HepG2 (cell line): Measurements from ENCODE around the gene NUP93. TPM values are rescaled to one million over a fixed set of nuclear protein-coding genes. Genes with fewer than 3 reads are reported as not detected.

Experiments used
- AHDC1 ChIP-seq: sonication (generic); formaldehyde crosslinking; IDR thresholded peaks from 2 replicates; pipeline ENCODE4 v1.5.1; 2020; ENCODE audit warnings: mild to moderate bottlenecking, missing genetic modification reagents, borderline replicate concordance
- ARID5B ChIP-seq: IDR thresholded peaks from 2 replicates; pipeline ENCODE4 v1.4.0; 2020; ENCODE audit warnings: mild to moderate bottlenecking, missing genetic modification reagents
- GATAD2A ChIP-seq: IDR thresholded peaks from 2 replicates; pipeline ENCODE4 v1.6.1; 2016
- MIER2 ChIP-seq: IDR thresholded peaks from 2 replicates; pipeline ENCODE4 v1.6.1; 2016; ENCODE audit warnings: missing biosample characterization, missing genetic modification reagents
- RCOR2 ChIP-seq: IDR thresholded peaks from 2 replicates; pipeline ENCODE4 v1.6.1; 2016; ENCODE audit warnings: missing biosample characterization, missing genetic modification reagents
- TARDBP ChIP-seq: sonication (generic); formaldehyde crosslinking; IDR thresholded peaks from 2 replicates; pipeline ENCODE4 v1.8.0; 2022; ENCODE audit warnings: mild to moderate bottlenecking, missing genetic modification reagents
- ZBTB46 ChIP-seq: sonication (generic); formaldehyde crosslinking; IDR thresholded peaks from 2 replicates; pipeline ENCODE4 v1.4.0; 2020; ENCODE audit warnings: mild to moderate bottlenecking, missing genetic modification reagents, borderline replicate concordance
- ZNF230 ChIP-seq: sonication (generic); formaldehyde crosslinking; IDR thresholded peaks from 2 replicates; pipeline ENCODE4 v1.4.0; 2020; ENCODE audit warnings: mild to moderate bottlenecking, missing genetic modification reagents
- ZNF33B ChIP-seq: sonication (generic); formaldehyde crosslinking; IDR thresholded peaks from 2 replicates; pipeline ENCODE4 v1.5.1; 2020; ENCODE audit warnings: mild to moderate bottlenecking, missing genetic modification reagents
- ZNF432 ChIP-seq: sonication (generic); formaldehyde crosslinking; IDR thresholded peaks from 2 replicates; pipeline ENCODE4 v1.5.0; 2020; ENCODE audit warnings: missing genetic modification reagents, mild to moderate bottlenecking, borderline replicate concordance
- ZNF564 ChIP-seq: sonication (generic); formaldehyde crosslinking; IDR thresholded peaks from 2 replicates; pipeline ENCODE4 v1.8.1; 2023; ENCODE audit warnings: mild to moderate bottlenecking, missing genetic modification reagents
- ZNF644 ChIP-seq: IDR thresholded peaks from 2 replicates; pipeline ENCODE4 v1.6.1; 2016; ENCODE audit warnings: low read depth
- ZNF770 ChIP-seq: sonication (generic); formaldehyde crosslinking; IDR thresholded peaks from 2 replicates; pipeline ENCODE4 v1.5.0; 2020; ENCODE audit warnings: mild to moderate bottlenecking, missing genetic modification reagents
- ZNF841 ChIP-seq: sonication (generic); formaldehyde crosslinking; IDR thresholded peaks from 2 replicates; pipeline ENCODE4 v1.8.1; 2023; ENCODE audit warnings: missing genetic modification reagents, borderline replicate concordance
- polyA plus RNA-seq, 8 experiments: library from polyadenylated mRNA; depleted of rRNA in 3 of 8; stranded (reverse) in 7 of 8; unstranded in 1 of 8; fragments of >200 nt; fragmentation: Illumina TruSeq in 4 of 8; extraction: Trizol in 4 of 8; gene quantifications; 2 replicates each; pipeline versions ENCODE4 v1.2.1 to v1.2.3, GENCODE V29; 2011 to 2016; ENCODE audit warnings: low read depth in 4 of 8, missing spikeins in 1 of 8, mixed read lengths in 1 of 8; ENCODE audit not compliant: insufficient read depth in 1 of 8
- total RNA-seq, 5 experiments: library from RNA; depleted of rRNA; stranded (reverse); fragments of >200 nt; fragmentation: Illumina TruSeq; extraction: Trizol; gene quantifications; 2 replicates each; pipeline ENCODE4 v1.2.3, GENCODE V29; 2016; ENCODE audit warnings: low read depth in 1 of 5

Gene NUP93
- total and polyA plus RNA-seq, 2 of the 13 experiments (the other 11 are each of a cell fraction or from before 2014, with no cell fraction given), result 58.5 to 140 TPM

- TF ChIP-seq ZNF770 (CRISPR knock-in tag) (no peak), ZNF33B (no peak), ZNF230 (CRISPR knock-in tag) (no peak), AHDC1 (CRISPR knock-in tag) (peak; percentile 87; the same call in 1 of the 2 replicates), GATAD2A (CRISPR knock-in tag) (peak; percentile 65), ZNF432 (CRISPR knock-in tag) (no peak), ARID5B (peak; percentile 95), ZNF841 (CRISPR knock-in tag) (no peak), ZBTB46 (CRISPR knock-in tag) (no peak), ZNF644 (CRISPR knock-in tag) (peak; percentile 73), ZNF564 (no peak), RCOR2 (CRISPR knock-in tag) (peak; percentile 65; the same call in 1 of the 2 replicates), TARDBP (CRISPR knock-in tag) (peak; percentile 88; the same call in 1 of the 2 replicates), MIER2 (CRISPR knock-in tag) (0 out of 2 replicates have a peak, but pooled peaks have one; percentile 46)
Measured at GRCh38 chr16:56814537-56815432, 84.9 kb downstream of the NUP93 start (continued).
